Measurements from ENCODE around the gene UBE4B.

The UBE4B gene

GRCh38 chr1:10042746-10043145 is 10.0 kb downstream of the UBE4B start:
- no peak for DNase-seq (ENCODE audit: low spot score)

- peak; percentile 75 for DNase-seq (ENCODE audit: low spot score)
These were observed 13.0 kb downstream of the UBE4B start for GRCh38 chr1:10045480-10046355.

GRCh38 chr1:10046356-10047085 is 13.8 kb downstream of the UBE4B start:
- DNase-seq (ENCODE audit: low spot score) = peak; percentile 30

GRCh38 chr1:10048601-10049000 is 15.8 kb downstream of the UBE4B start:
- no peak for DNase-seq (ENCODE audit: low spot score)

- DNase-seq (ENCODE audit: low spot score) = no peak
These were observed 17.9 kb downstream of the UBE4B start for GRCh38 chr1:10050611-10051010.

- no peak for DNase-seq (ENCODE audit: low spot score)
These were observed 18.9 kb downstream of the UBE4B start for GRCh38 chr1:10051656-10052055.

- no peak for DNase-seq (ENCODE audit: low spot score)
These were observed 19.6 kb downstream of the UBE4B start for GRCh38 chr1:10052347-10052746.

GRCh38 chr1:10054465-10054864 is 21.7 kb downstream of the UBE4B start:
- no peak for DNase-seq (ENCODE audit: low spot score)

- no peak for DNase-seq (ENCODE audit: low spot score)
These were observed 23.8 kb downstream of the UBE4B start for GRCh38 chr1:10056599-10056987.

- DNase-seq (ENCODE audit: low spot score) = no peak
These were observed 24.6 kb downstream of the UBE4B start for GRCh38 chr1:10057343-10057742.

- no peak for DNase-seq (ENCODE audit: low spot score)
These were observed 25.0 kb downstream of the UBE4B start for GRCh38 chr1:10057796-10058195.

- no peak for DNase-seq (ENCODE audit: low spot score)
These were observed 26.6 kb downstream of the UBE4B start for GRCh38 chr1:10059342-10059718.

- no peak for DNase-seq (ENCODE audit: low spot score)
These were observed 27.7 kb downstream of the UBE4B start for GRCh38 chr1:10060311-10061100.

- no peak for DNase-seq (ENCODE audit: low spot score)
These were observed 28.5 kb downstream of the UBE4B start for GRCh38 chr1:10061276-10061675.

- no peak for DNase-seq (ENCODE audit: low spot score)
These were observed 31.1 kb downstream of the UBE4B start for GRCh38 chr1:10063878-10064277.

GRCh38 chr1:10064416-10065343 is 31.9 kb downstream of the UBE4B start:
- no peak for DNase-seq (ENCODE audit: low spot score)

- DNase-seq (ENCODE audit: low spot score) = no peak
These were observed 32.6 kb downstream of the UBE4B start for GRCh38 chr1:10065344-10065685.

GRCh38 chr1:10065760-10066159 is 33.0 kb downstream of the UBE4B start:
- DNase-seq (ENCODE audit: low spot score) = no peak

GRCh38 chr1:10068605-10069294 is 36.0 kb downstream of the UBE4B start:
- DNase-seq (ENCODE audit: low spot score) = no peak

GRCh38 chr1:10070206-10070605 is 37.4 kb downstream of the UBE4B start:
- DNase-seq (ENCODE audit: low spot score) = no peak

GRCh38 chr1:10071640-10072039 is 38.9 kb downstream of the UBE4B start:
- DNase-seq (ENCODE audit: low spot score) = no peak

Measured in hematopoietic multipotent progenitor cell treated with erythropoietin and hydrocortisone succinate and interleukin-3 and kit ligand, for 15 days (in vitro differentiated cells).